GM19351 (cell line): ENCODE results near the gene CCDC154.

Source experiments
- ATAC-seq: cut with Tn5 transposase; IDR thresholded peaks from one replicate; pipeline ENCODE4 v1.9.1; 2021; ENCODE audit warnings: mild to moderate bottlenecking, moderate library complexity; ENCODE audit not compliant: unreplicated experiment

Gene CCDC154

DNA sequence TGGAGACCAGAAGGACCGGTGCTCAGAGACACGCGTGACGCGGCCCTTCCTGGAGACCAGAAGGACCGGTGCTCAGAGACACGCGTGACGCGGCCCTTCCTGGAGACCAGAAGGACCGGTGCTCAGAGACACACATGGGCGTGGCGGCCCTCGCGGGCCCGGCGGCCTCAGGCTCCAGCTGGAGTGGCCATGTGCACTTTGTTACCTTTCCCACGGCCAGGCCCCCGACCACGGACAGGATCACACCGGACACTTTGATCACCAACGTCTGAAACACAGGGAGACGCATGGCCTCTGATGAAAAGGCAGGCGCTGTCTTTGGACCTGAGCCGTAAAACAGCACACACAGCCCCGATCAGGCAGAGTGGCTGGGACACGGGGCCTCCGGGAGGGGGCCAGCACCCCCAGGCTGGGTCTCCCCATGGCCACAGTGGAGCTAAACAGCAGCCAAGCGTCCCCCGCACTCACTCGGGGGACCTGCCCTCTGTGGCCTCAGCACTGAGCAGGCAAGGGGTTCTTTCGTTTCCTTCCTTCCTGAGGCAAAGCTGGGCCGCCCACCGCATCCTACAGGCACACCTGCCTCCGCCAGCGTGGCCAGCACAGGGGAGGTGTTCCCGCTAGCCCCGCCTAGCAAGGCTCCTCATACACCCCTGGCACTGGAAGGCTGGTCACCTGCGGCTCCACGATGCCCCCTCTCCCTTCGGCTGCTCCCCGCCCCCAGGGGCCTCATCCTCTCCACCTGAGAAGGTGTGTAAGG is 13.3 kb upstream of the CCDC154 start:
- no peak for ATAC-seq

DNA sequence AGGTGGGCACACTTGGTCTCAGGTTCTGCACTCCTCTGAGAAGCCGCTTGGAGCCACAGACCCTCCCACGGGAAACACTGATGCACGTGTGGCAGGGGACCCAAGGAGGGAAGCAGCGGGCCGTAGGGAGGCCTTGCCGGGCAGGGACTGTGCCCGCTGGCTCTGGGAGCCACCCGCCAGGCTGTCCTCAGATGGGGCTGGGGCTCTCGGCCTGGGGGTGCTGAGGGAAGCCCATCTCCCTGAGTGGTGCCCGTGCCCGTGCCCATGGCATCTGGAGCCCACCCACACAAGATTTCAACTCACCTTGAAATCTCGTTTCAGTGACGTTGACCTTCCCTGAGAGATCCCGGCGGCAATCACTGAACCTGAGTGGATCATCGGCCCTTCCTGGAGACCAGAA is 12.6 kb upstream of the CCDC154 start:
- no peak for ATAC-seq

DNA sequence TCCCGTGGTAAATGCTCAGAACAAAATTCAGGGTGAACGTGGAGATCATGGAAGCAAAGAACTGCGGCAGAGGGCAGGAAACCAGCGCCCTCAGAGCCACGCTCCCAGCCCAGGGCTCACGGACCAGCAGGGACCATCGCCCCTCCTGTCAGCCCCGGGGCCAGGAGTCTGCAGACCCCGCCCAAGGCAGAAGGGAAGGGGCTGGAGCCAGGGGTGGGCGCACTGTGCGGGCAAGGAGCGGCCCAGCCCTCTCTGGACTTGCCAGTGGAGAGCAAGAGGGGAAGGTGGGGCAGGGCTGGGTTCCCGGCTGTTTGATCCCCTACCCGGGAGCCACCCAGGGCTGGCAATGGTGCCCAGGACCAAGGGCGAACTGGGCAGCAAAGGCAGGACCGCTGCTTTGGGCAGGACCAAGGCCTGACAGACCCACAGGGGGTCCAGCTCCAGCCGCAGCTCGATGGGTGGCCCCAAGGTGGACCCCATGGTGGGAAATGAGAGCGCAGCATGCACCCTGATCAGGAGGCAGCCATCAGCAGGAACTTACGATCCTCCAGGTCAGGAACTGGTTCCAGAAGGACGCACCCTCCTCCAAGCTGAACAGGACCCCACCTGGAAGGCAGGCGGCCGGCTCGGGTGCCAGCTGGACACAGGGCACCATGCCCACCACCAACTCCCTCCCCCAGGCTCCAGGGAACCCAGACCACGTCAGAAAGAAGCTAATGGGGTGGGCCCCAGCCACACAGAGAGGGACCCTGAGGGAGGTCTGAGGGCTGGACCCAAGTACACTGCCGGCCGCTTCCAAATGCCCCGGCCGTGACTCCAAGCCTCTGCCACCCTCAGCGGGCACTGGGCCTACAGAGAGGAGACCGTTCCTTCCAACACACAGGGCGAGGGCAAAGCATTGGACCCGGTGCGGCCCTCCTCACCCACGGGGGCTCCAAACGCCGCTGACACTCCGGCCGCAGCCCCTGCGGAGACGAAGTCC is 11.1 kb upstream of the CCDC154 start:
- no peak for ATAC-seq

DNA sequence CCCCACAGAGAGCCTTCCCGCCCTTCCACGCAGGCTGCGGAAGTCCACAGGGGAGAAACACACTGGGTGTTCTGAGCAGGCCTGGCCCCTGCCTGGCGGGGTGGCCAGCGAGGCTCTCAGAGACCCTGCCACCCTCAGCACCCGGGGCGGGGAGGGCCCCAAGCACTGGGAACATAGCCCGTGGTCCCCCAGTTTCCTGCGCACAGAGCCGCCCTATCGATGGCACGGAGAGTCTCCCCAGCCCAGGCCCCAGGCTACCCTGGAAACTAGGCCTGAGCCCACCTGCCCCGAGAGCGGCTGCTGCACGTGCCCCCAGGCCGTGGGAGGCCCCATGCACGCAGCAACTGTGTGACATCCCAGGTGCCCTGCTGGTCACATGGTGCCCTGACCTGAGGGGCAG is 10.2 kb upstream of the CCDC154 start:
- no peak for ATAC-seq

DNA sequence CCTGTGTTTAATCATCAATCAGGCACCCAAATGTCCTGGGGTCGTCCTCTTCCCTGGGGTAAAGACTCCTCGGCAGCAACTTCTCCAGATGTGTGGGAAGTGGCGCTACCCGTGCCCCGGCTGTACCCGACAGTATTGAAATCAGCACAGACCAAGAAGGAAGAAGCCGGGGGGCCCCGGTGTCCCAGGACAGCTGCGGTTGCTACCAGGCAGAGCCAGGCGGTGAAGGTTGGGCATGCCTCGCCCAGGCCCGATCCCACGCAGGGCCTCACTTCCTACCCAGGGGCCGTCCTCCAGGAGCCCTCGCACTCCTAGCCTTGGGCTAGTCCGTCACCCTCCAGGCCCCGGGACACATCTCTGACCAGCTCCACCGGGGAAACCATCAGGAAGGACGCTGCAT is 9.0 kb upstream of the CCDC154 start:
- ATAC-seq, result no peak

DNA sequence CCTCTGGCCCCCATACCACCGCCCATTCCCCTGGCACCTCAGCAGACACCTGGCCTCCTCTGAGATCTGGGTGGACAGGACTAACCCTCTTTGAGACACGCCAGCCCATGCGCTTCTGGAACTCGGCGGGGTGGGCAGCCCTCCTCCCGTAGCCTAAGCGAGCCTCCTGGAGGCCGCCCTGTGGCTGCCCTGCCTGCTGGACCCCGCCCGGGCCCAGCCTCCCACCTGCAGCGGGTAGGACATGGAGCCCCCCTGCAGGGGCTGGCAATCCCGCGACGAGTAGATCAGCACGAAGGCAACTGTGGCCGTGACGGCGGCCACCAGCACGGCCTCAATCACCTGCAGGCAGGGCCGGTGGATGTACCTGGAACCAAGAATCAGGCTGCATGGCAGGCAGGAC is 8.2 kb upstream of the CCDC154 start:
- ATAC-seq, result no peak

DNA sequence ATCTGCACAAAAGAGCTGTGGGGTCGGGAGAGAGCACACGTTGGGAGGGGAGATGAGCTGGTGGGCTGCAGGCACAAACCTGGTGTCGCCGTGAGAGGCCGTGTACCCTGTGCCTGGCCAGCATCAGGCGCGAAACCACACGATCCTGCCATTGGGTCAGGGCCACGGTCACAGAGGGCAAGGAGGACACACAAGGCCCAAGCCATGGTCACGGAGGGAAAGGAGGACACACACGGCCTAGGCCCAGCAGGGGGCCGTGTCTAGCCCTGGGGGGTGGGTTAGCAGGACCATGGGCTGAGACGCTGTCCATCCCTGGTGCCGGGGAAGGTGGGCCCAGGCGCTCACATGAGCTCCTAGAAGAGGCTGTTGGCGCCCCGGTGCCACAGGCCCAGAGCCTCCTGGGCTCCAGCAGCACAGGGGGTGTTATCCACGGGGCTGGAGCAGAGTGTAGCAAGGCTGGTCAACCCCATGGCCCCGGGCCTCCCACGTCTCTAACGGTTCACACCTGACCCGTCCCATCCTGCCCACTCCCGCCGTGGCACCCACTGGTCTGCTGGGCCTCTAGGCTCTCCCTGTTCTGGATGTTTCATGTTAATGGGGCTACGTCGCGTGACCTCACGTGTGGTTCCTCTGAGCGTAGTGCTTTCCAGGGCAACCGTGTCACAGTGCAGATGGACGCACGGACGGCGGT is 7.5 kb upstream of the CCDC154 start:
- no peak for ATAC-seq

DNA sequence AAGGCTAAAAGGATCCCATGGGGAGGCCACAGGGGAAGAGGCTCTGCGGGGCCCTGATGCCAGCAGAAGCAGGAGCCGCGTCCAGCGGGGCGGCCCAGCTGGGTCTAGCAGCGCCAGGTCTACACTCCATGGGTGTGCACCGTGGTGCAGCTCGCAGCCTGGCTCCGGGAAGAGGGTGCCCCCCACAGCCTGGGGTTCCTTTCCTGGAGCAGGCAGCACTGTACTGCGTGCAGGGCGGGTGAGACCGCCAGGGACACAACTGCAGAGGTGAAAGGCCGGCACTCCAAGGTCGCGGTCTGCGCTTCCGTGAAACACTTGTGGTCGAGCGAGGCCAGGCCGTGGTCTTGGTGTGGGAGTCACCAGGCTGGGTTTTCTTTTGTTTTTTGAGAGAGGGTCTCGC is 6.5 kb upstream of the CCDC154 start:
- ATAC-seq, result no peak

DNA sequence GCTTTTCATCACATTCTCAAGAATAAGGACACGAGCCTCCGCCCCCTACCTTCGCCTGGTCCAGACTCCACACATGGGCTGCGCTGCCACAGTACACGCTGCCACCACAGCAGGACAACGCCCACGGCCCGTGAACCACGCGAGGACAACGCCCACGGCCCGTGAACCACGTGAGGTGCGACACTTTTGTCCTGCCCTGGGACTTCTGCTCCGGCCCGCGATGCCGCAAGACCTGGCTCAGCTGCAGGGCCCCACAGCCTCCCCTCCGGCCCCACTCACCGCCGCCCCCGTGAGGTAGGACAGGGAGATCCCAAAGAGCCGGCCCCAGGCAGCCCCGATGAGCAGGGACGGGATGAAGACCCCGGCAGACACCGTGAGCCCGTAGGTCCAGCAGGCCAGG is 5.9 kb upstream of the CCDC154 start:
- no peak for ATAC-seq

DNA sequence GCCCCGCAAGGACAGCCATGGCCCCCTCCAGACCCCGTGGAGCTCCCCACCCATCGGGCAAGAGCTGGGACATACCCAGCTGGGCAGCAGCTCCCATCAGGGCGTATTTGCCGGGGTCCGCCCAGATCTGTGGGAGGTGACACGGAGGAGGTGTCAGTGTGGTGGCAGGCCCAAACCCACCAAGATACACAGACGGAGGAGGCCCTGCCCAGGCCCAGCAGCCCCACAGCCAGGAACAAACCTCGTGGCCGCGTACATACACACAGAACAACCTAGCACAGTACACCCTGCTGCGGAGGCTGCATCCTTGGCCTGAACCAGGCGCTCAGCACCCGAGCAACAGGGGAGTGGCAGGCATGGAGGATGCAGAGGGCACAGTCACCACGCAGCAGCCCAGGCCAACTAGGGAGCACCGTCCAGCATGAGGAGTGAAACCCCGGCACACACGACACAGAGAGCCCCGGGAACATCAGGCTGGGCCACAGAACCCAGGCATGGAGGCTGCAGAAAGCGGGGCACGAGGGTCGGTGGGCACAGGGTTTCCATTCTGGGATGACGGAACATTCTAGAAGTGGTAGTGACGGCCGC is 4.9 kb upstream of the CCDC154 start:
- no peak for ATAC-seq

DNA sequence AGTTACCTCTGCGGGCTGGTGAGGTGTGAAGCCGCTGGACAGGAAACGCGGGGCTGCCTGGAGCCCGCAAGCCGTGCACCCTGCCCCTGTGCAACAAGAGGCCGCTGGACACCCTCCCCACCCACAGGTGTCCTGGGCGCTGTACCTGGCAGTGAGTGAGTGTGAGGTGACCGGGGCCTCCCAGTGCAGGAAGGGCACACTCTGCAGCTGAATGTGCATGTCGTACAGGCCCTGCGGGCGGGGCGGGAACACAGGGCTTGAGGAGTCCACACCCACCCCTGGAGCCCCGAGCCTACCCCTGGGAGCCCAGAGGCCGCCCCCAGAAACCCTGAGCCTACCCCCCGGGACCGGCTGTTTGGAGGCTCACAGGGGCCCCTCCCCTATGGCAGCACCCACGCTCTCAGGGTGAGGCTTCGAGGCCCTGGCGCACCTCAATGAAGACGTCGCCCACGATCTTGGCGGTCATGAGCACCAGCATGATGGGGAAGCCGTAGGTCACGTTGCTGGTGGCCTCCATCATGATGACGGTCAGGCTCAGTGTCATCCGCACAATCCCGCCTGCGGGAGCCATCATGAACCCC is 4.3 kb upstream of the CCDC154 start:
- no peak for ATAC-seq

DNA sequence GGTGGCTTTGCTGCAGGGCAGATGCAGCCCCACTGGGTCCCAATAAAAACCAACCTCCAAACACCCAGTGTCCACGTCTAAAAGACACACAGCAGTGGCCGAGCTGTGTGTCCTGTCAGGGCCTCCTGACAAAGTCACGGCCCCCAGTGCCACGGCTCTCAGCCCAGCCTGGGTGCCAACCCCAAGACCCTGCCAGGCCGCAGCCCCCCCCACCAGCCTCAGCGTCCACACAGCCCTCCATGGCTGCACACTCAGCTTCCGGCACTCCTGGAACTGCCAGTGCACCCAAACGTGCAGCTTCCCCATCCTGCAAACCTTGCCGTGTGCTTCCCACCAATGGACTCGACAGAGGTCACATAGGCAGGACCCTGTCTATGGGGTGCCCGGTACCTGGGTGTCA is 3.6 kb upstream of the CCDC154 start:
- ATAC-seq, result no peak

DNA sequence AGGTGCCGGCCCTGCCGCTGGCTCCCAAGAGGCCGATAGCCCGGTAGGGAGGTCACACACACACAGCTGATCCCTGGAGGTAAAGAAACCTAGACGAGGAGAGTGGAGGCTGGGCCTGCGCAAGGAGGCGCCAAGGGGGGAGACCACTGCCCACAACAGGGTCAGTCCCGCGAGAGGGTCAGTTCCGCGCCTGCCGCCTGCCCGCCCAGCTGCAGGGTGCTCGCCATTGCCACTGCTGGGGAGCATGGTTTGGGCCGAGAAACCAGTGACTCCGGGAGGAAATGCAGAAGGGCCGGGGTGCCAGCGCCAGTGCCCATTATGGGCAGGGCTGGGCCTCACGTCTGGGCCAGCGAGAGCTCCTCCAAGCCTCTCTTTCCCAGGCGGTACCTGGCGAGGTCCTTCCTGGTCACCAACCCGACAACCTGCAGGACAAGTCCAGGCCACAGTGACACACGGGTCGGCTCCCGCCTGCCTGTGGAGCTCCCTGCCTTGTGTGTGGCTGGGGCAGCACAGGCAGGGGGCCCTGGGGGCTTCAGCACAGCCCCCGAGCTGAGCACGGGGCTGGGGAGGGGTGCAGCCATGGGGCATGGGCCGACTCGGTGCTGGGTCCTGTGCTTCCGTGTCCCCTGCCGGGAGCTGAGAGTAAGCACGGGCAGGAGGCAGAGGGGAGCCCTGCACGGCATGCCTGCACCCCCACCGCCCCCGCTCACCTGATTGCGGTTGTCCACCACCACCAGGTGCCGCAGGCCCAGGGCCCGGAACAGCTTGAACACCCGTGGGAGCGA is 2.1 kb upstream of the CCDC154 start:
- no peak for ATAC-seq

DNA sequence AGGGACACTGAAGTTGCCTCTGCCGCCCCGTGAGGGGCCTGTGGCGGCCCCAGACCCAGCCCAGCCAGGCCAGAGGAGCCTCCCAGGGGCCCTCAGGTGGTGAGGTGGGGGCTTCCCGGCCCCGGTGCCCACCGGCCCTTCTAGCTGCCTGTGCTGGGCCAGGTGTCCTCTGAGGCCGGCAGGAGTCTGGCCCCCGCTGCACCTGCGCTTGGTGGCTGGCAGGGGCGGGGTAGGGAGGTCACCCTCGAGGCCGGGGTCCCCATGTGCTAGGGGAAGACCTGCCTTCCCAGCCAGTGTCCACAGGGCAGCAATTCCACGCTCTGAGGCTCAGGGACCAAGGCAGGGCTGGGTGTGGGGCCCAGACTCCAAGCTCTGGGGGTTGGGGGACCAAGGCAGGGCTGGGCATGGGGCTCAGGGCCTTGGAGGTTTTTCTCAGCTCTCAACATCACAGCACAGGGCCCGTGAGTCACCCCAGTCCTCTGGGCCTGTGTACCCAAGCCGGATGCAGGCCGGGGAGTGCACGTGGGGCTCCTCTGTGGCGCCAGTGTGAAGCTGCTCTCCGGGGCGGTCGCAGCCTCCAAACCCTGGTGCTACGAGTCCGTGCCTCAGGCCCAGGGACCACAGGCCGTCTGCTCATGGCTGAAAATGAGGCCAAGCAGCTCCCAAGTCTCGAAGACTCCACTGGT is 1.3 kb upstream of the CCDC154 start:
- no peak for ATAC-seq

DNA sequence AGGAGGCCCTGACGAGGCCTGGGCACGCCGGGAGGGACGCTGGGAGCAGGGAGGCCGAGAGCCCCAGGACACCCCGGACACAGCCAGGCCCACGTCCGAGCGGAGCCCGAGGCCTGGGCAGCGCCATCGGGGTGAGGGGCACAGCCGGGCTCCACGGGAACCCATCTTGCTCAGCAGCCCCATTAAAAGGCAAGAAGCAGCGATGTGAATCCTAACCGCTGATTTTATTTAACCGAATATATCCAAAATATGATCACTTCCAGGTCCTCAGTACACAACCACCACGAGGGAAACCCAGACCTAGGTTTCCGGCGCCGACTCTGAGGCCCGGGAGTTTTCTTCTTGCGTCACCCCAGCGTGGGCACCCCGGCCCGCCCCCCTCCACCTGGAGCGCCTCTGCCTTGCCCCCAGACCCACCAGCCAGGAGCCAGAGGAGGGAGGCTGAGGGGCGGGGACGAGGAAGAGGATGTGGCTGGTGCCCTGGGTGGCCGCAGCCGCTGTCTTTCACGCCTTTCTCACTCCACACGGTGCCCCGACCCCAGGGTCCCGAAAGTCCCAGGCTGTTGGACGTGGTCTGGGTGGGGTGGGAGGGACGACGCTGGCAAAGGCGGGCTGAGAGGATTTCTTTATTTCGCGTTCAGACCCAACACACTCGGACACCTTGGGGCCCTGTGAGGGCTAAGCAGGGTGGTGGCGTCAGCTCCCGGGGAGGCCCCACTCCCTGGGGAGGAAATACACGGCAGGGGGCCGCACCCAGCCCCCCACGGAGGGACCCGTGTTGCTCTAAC is 568 bp upstream of the CCDC154 start:
- no peak for ATAC-seq

DNA sequence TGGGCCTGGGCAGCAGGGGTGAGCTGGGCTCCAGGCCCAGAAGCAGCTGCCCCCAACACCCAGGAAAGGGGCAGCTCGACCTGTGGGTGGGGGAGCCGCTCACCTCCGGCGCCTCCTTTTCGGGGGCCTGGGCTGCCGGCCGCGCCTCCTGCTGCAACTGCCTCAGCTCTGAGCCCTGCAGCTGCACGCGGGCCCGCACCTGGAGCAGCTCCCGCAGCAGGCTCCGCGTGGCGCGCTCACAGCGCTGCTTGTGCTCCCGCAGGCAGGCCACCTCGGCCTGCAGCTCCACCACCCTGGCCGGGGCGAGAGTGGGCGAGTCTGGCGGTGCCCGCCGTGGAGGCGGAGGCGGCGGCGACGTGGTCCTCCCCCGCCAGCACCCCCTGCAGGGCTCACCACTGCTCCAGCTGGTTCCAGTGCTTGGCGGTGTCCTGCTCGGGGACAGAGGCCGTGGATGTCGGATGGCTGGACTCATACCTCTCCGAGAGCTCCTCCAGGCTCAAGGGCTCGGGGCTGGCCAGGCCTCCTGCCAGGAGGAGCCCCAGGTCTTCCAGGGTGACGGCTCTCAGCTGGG is 868 bp downstream of the CCDC154 start:
- no peak for ATAC-seq

DNA sequence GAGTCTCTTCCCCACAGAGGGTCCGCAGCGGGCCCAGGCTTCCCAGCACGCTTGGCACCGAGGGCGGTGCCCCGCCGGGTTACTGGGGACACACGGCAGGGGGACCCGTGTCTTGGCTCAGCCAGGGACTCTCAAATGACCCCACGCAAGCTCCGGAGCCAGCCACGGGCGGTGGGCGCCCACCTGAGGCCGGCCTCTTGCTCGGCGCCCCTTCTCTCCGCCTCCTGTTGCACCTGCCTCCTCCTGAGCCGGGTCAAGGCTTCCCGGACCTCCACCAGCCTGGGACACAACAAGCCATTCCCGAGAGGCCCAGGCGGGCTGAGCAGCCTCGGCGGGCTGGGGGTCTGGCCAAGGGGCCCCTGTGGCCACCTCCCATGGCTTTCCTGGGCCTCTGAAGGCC is 1.7 kb downstream of the CCDC154 start:
- ATAC-seq, result no peak

DNA sequence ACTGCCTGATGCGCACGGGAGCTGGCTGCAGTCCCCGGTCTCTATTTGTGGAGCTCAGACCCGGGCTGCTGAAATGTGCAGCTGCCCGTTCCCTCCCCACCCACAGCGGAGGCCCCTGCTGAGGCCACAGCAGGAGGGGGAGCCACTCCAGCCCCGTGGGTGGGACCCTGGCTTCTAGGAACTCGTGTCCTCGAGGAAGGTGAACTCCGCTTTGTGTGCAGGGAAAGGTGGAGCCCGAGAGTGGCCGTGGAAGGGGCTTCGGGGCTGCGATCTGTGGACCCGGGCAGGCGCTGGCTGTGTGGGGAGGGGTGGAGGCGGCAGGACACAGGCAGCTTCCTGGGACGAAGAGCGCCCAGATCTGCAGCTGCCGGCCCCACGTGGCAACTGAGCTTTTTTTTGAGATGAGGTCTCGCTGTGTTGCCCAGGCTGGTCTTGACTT is 2.9 kb downstream of the CCDC154 start:
- no peak for ATAC-seq
